Sigmoid colon (tissue), 4 donors: ENCODE data around the gene HECTD1.

Experiments used
- EP300 ChIP-seq, 4 donors: sonication (generic); formaldehyde crosslinking; IDR thresholded peaks; one replicate each; pipeline ENCODE4 v1.6.1; 2017; ENCODE audit warnings: antibody characterized with exemption in 4 of 4
- POLR2A ChIP-seq, 2 donors: fragments of 450-650 bp; IDR thresholded peaks; one replicate each; pipeline ENCODE4 v1.6.1; 2016; ENCODE audit warnings: antibody characterized with exemption in 2 of 2, mild to moderate bottlenecking in 2 of 2, moderate library complexity in 2 of 2
- POLR2AphosphoS5 ChIP-seq, 4 donors: sonication (generic); formaldehyde crosslinking; IDR thresholded peaks; one replicate each; pipeline ENCODE4 v1.6.1; 2017; ENCODE audit warnings: antibody characterized with exemption in 4 of 4
- TF ChIP-seq, protein P1 (sequence below), 4 experiments: fragments of 450-650 bp in 3 of 4; fragments of 200-600 bp in 1 of 4; IDR thresholded peaks; one replicate each; pipeline ENCODE4 v1.5.1; 2016 to 2019; ENCODE audit warnings: antibody characterized with exemption in 4 of 4, mild to moderate bottlenecking in 3 of 4, moderate library complexity in 2 of 4

- TF ChIP-seq, protein P1, sequence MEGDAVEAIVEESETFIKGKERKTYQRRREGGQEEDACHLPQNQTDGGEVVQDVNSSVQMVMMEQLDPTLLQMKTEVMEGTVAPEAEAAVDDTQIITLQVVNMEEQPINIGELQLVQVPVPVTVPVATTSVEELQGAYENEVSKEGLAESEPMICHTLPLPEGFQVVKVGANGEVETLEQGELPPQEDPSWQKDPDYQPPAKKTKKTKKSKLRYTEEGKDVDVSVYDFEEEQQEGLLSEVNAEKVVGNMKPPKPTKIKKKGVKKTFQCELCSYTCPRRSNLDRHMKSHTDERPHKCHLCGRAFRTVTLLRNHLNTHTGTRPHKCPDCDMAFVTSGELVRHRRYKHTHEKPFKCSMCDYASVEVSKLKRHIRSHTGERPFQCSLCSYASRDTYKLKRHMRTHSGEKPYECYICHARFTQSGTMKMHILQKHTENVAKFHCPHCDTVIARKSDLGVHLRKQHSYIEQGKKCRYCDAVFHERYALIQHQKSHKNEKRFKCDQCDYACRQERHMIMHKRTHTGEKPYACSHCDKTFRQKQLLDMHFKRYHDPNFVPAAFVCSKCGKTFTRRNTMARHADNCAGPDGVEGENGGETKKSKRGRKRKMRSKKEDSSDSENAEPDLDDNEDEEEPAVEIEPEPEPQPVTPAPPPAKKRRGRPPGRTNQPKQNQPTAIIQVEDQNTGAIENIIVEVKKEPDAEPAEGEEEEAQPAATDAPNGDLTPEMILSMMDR (IDR thresholded peaks at IDR 0.05) = no peak
- no peak for TF ChIP-seq POLR2A (IDR thresholded peaks at IDR 0.05)
- no peak for TF ChIP-seq POLR2AphosphoS5 (IDR thresholded peaks at IDR 0.05)
- no peak for TF ChIP-seq EP300 (IDR thresholded peaks at IDR 0.05)
Observed at GRCh38 chr14:31138301-31138700, 69.3 kb downstream of the HECTD1 start.
